IMR-90 (cell line): ENCODE results near the gene FOXO6.

Experiments used
- BHLHE40 ChIP-seq: fragments of 150-350 bp; IDR thresholded peaks from 2 replicates; pipeline ENCODE4 v1.6.1; 2016; ENCODE audit warnings: mild to moderate bottlenecking, low read depth, low read length
- CEBPB ChIP-seq: IDR thresholded peaks from 2 replicates; pipeline ENCODE4 v1.6.1; 2012; ENCODE audit warnings: low read depth, low read length, improper control_type of control experiment
- CTCF ChIP-seq: conservative IDR thresholded peaks from 2 replicates; pipeline ENCODE4 v1.5.1; 2012; ENCODE audit warnings: mild to moderate bottlenecking, low read depth, low read length, improper control_type of control experiment
- FOS ChIP-seq: fragments of 150-350 bp; IDR thresholded peaks from 2 replicates; pipeline ENCODE4 v1.6.1; 2016; ENCODE audit warnings: low read depth, low read length
- MAFK ChIP-seq: IDR thresholded peaks from 2 replicates; pipeline ENCODE4 v1.6.1; 2012; ENCODE audit warnings: low read depth, low read length, improper control_type of control experiment
- MAZ ChIP-seq: IDR thresholded peaks from 2 replicates; pipeline ENCODE4 v1.6.1; 2012; ENCODE audit warnings: low read depth, mild to moderate bottlenecking, low read length, improper control_type of control experiment, moderate library complexity, borderline replicate concordance
- POLR2A ChIP-seq: IDR thresholded peaks from 2 replicates; pipeline ENCODE4 v1.6.1; 2012; ENCODE audit warnings: mild to moderate bottlenecking, low read depth, low read length
- RAD21 ChIP-seq: IDR thresholded peaks from 2 replicates; pipeline ENCODE4 v1.6.1; 2012; ENCODE audit warnings: low read length, improper control_type of control experiment
- RCOR1 ChIP-seq: IDR thresholded peaks from 2 replicates; pipeline ENCODE4 v1.6.1; 2012; ENCODE audit warnings: mild to moderate bottlenecking, low read length, improper control_type of control experiment; ENCODE audit not compliant: insufficient replicate concordance
- RFX5 ChIP-seq: IDR thresholded peaks from 2 replicates; pipeline ENCODE4 v1.8.0; 2012; ENCODE audit warnings: low read depth, mild to moderate bottlenecking, low read length, moderate library complexity
- USF2 ChIP-seq: fragments of 150-350 bp; IDR thresholded peaks from 2 replicates; pipeline ENCODE4 v1.6.1; 2017; ENCODE audit warnings: mild to moderate bottlenecking, antibody characterized with exemption, low read length, low read depth
- TF ChIP-seq, protein P1 (sequence below): fragments of 150-350 bp; IDR thresholded peaks from 2 replicates; pipeline ENCODE4 v1.6.1; 2016; ENCODE audit warnings: low read depth, mild to moderate bottlenecking, low read length, moderate library complexity, borderline replicate concordance

DNA sequence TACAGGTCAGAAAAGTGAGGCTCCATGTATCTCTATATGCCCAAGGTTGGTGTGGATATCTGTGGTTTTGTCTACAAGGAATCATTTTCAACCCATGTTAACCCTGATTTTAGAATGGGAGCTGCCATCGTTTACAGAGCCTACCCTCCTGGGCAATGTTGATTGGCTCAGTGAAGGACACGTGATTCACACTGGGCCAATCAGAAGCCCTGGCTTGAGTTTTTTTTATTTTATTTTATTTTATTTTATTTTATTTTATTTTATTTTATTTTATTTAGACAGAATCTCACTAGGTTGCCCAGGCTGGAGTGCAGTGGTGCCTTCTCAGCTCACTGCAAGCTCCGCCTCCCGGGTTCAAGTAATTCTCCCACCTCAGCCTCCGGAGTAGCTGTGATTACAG is 35.8 kb downstream of the FOXO6 start:
- TF ChIP-seq CTCF (no peak), RCOR1 (no peak), POLR2A (no peak), RAD21 (no peak), CEBPB (no peak), MAFK (no peak), USF2 (peak; percentile 47; the same call in 1 of the 2 replicates), MAZ (no peak), BHLHE40 (no peak), FOS (no peak), RFX5 (no peak)
- TF ChIP-seq, protein P1, sequence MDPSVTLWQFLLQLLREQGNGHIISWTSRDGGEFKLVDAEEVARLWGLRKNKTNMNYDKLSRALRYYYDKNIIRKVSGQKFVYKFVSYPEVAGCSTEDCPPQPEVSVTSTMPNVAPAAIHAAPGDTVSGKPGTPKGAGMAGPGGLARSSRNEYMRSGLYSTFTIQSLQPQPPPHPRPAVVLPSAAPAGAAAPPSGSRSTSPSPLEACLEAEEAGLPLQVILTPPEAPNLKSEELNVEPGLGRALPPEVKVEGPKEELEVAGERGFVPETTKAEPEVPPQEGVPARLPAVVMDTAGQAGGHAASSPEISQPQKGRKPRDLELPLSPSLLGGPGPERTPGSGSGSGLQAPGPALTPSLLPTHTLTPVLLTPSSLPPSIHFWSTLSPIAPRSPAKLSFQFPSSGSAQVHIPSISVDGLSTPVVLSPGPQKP, result no peak
